ENCODE data around the gene PIGR. TPM values are rescaled to one million over a fixed set of nuclear protein-coding genes. Genes with fewer than 3 reads are reported as not detected.

The PIGR gene
- total RNA-seq, 2 experiments from 2014 or later, result 0.03 TPM; not detected in 1

GRCh38 chr1:206911064-206911663 lies 35.1 kb downstream of the PIGR start:
- H3K27ac ChIP-seq (ENCODE audit: low read depth, low read length, poor library complexity, severe bottlenecking), result no peak overlapping the region
- CTCF ChIA-PET (ENCODE audit: unreplicated experiment), result interaction anchor here (1.3 to 1.9 kb wide), 3 partner anchors 14 to 276 kb away, joined by 3 to 6 read pairs (median 4); partner anchors contain the start of gene DYRK3
- H2AFZ ChIP-seq (ENCODE audit: low read length), result no peak overlapping the region
- no TSS peak for BruUV-seq (replicated peaks)
- H3K4me3 ChIP-seq (ENCODE audit: low read depth, low read length, poor library complexity, severe bottlenecking), result no peak overlapping the region
- POLR2A ChIA-PET, result interaction anchor here (2.2 kb wide), 1 partner anchor 12 kb away, joined by 7 read pairs; the partner anchor contains the start of gene FCMR
- peak; percentile 62 for DNase-seq (ENCODE audit: low spot score)
- no peak overlapping the region for H3K4me2 ChIP-seq (ENCODE audit: low read length)
- intact Hi-C loops (cut with micrococcal nuclease; ENCODE audit: unreplicated experiment), result loop anchor here (1.0 to 5.0 kb wide), 3 partner anchors 44 to 280 kb away; partner anchors contain the start of gene IL20
- no peaks in the 10 kb centered on the region for H3K79me2 ChIP-seq (ENCODE audit: insufficient read depth, low read depth, low read length)
- no peaks in the 10 kb centered on the region for H3K9me3 ChIP-seq (ENCODE audit: low read length)
- no peaks in the 10 kb centered on the region for H3K36me3 ChIP-seq (ENCODE audit: insufficient read depth, low read length)
- peaks cover under 1% of the 10 kb centered on the region for H3K4me1 ChIP-seq (ENCODE audit: insufficient read depth, low read length, poor library complexity, severe bottlenecking)
- H4K20me1 ChIP-seq (ENCODE audit: insufficient read depth, low read length), result no peaks in the 10 kb centered on the region
- no peaks in the 10 kb centered on the region for H3K9me2 ChIP-seq (ENCODE audit: insufficient read depth, low read length)
- TF ChIP-seq EZH2phosphoT487 (IDR thresholded peaks at IDR 0.05; ENCODE audit: borderline replicate concordance, low read depth, low read length) (no peak), CTCF (conservative IDR thresholded peaks at IDR 0.05; ENCODE audit: low read length) (peak; percentile 95)

GRCh38 chr1:206909883-206910318 lies 36.4 kb downstream of the PIGR start:
- peaks cover 13% of the 10 kb centered on the region for H3K4me1 ChIP-seq (ENCODE audit: insufficient read depth, low read length, poor library complexity, severe bottlenecking)
- H3K27ac ChIP-seq (ENCODE audit: low read depth, low read length, poor library complexity, severe bottlenecking), result no peak overlapping the region

More at GRCh38 chr1:206909883-206910318, 36.4 kb downstream of the PIGR start:
- ChIA-PET CTCF (ENCODE audit: unreplicated experiment) (interaction anchor here (1.1 kb wide), 1 partner anchor 246 kb away, joined by 3 read pairs; no protein-coding TSS in a partner anchor), POLR2A (interaction anchor here (0.6 kb wide), 1 partner anchor 243 kb away, joined by 4 read pairs; no protein-coding TSS in a partner anchor)
- Histone ChIP-seq H4K20me1 (ENCODE audit: insufficient read depth, low read length) (no peaks in the 10 kb centered on the region), H3K36me3 (ENCODE audit: insufficient read depth, low read length) (no peaks in the 10 kb centered on the region), H3K9me3 (ENCODE audit: low read length) (no peaks in the 10 kb centered on the region), H3K9me2 (ENCODE audit: insufficient read depth, low read length) (no peaks in the 10 kb centered on the region), H3K4me2 (ENCODE audit: low read length) (no peak overlapping the region), H3K4me3 (ENCODE audit: low read depth, low read length, poor library complexity, severe bottlenecking) (no peak overlapping the region), H2AFZ (ENCODE audit: low read length) (no peak overlapping the region), H3K79me2 (ENCODE audit: insufficient read depth, low read depth, low read length) (no peaks in the 10 kb centered on the region)
- DNase-seq (ENCODE audit: low spot score), result no peak
- BruUV-seq (replicated peaks), result no TSS peak
- intact Hi-C loops (cut with micrococcal nuclease; ENCODE audit: unreplicated experiment), result loop anchor here (5.0 kb wide), 1 partner anchor 43 kb away; the partner anchor contains the start of gene IL20
- no peak for TF ChIP-seq EZH2phosphoT487 (IDR thresholded peaks at IDR 0.05; ENCODE audit: borderline replicate concordance, low read depth, low read length)
- TF ChIP-seq CTCF (conservative IDR thresholded peaks at IDR 0.05; ENCODE audit: low read length), result no peak
